ENCODE measurements around the gene DOCK6. TPM values are rescaled to one million over a fixed set of nuclear protein-coding genes. Genes with fewer than 3 reads are reported as not detected.

Gene DOCK6
- total and polyA plus RNA-seq, 10 of the 15 experiments (the other 5 are each of a cell fraction or from before 2014, with no cell fraction given) = 0.76 to 24.8 (median 4.7) TPM

DNA sequence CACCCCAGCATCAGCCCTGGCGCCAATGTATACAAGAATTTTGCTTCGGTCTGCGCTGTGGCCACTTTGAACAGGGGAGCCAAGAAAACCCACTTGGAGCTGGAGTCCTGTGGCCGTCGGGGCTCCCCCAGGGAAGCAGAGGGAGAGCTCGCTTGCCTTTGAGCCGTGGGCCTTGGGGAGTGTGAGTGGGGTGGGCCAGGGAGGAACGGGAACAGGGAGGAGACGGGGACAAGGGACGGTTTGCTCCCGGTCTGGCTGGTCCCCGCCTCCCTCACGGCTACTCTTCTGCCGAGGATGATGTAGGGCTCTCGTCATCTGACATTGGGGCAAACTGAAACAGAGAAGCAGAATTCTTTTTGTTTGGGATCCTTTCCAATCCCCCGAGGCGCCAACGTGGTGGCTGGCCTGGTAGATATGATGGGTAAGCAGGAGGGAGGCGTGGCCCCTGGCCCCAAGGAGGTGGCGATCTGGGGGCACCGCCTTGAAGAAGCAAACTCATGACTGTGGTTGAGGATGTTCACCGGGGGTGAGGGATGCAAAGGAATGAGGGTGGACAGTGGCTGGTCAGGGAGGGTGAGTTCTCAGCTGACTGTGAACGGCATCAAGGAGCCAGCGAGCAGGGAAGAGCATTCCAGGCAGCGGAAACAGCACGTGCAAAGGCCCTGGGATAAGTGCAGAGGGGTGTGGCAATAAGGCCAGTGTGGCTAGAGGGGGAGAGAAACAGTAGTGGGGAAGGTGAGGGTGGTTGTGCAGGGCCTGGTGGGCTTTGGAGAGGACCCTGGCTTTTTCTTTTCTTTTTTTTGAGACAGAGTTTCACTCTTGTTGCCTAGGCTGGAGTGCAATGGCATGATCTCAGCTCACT, 95.8 kb downstream of the DOCK6 start:
- no peak overlapping the region for H3K27ac ChIP-seq (ENCODE audit: control insufficient read depth, insufficient read depth)
- no peak overlapping the region for H3K4me3 ChIP-seq
- CTCF ChIA-PET = no interaction called here
- DNase-seq (ENCODE audit: low read depth, low spot score) (no peak), FAIRE-seq (no peak), ATAC-seq (no peak)
- no peaks in the 10 kb centered on the region for H3K9me3 ChIP-seq (replicated peaks; ENCODE audit: control insufficient read depth, insufficient read depth, low read length)
- no TSS peak for BruUV-seq (replicated peaks)
- no peak for TF ChIP-seq TCF7 (IDR thresholded peaks at IDR 0.05; ENCODE audit: borderline replicate concordance)
- TF ChIP-seq, protein P1, sequence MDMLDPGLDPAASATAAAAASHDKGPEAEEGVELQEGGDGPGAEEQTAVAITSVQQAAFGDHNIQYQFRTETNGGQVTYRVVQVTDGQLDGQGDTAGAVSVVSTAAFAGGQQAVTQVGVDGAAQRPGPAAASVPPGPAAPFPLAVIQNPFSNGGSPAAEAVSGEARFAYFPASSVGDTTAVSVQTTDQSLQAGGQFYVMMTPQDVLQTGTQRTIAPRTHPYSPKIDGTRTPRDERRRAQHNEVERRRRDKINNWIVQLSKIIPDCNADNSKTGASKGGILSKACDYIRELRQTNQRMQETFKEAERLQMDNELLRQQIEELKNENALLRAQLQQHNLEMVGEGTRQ (IDR thresholded peaks at IDR 0.05; ENCODE audit: borderline replicate concordance, low read depth, low read length) = no peak
- TF ChIP-seq NBN (IDR thresholded peaks at IDR 0.05) = no peak
- no peak for TF ChIP-seq FOS (IDR thresholded peaks at IDR 0.05; ENCODE audit: borderline replicate concordance, extremely low read depth, insufficient read length)
- no peak for TF ChIP-seq IKZF2 (IDR thresholded peaks at IDR 0.05)
- TF ChIP-seq SMAD5 (IDR thresholded peaks at IDR 0.05; ENCODE audit: low read depth) = no peak
- no peak for TF ChIP-seq BRCA1 (IDR thresholded peaks at IDR 0.05; ENCODE audit: low read depth, low read length)
- TF ChIP-seq PAX5 (IDR thresholded peaks at IDR 0.05; ENCODE audit: borderline replicate concordance, low read depth, low read length) = no peak
- intact Hi-C loops (cut with micrococcal nuclease; ENCODE audit: unreplicated experiment) (no loop called here), in situ Hi-C loops (cut with MboI) (no loop called here)
- no peaks in the 10 kb centered on the region for H4K20me1 ChIP-seq (ENCODE audit: control insufficient read depth, insufficient read depth)
- WGBS (ENCODE audit: insufficient coverage, insufficient replicate concordance, low lambda C conversion rate, missing lambda C conversion rate) = 75% methylated on average over 26 of the region's 26 CpGs
- no peaks in the 10 kb centered on the region for H3K79me2 ChIP-seq (ENCODE audit: control insufficient read depth, insufficient read depth, low read length)
- H3K4me2 ChIP-seq (ENCODE audit: control insufficient read depth, insufficient read depth) = no peak overlapping the region
- H3K36me3 ChIP-seq (ENCODE audit: control insufficient read depth in 2 of 2, insufficient read depth in 2 of 2, low read length in 1 of 2) = peaks cover 0 to 2% of the 10 kb centered on the region in 2 experiments; a peak in 2 of 4 replicates
- no peak overlapping the region for H2AFZ ChIP-seq (ENCODE audit: control insufficient read depth, low read depth, low read length)
- no peaks in the 10 kb centered on the region for H3K27me3 ChIP-seq (replicated peaks in 1 of 2; ENCODE audit: control insufficient read depth in 2 of 2, insufficient read depth in 2 of 2, low read length in 1 of 2)
- H3K9ac ChIP-seq (ENCODE audit: control insufficient read depth, insufficient read depth, low read length) = no peak overlapping the region
- POLR2A ChIA-PET = interaction anchor here (0.8 kb wide), 1 partner anchor 10 kb away, joined by 8 read pairs; no protein-coding TSS in a partner anchor
- H3K4me1 ChIP-seq (ENCODE audit: control insufficient read depth, insufficient read depth, low read length) = no peaks in the 10 kb centered on the region
- RAD21 ChIA-PET (ENCODE audit: unreplicated experiment) = no interaction called here
- SMC1A ChIA-PET (ENCODE audit: uncharacterized antibody, unreplicated experiment) = interaction anchor here (0.5 to 1.3 kb wide), 2 partner anchors 17 to 1327 kb away, joined by 3 read pairs; no protein-coding TSS in a partner anchor
